Esophagus squamous epithelium (tissue), 5 donors: Measurements from ENCODE around the gene CELSR3. TPM values are rescaled to one million over a fixed set of nuclear protein-coding genes. Genes with fewer than 3 reads are reported as not detected.

ENCODE experiments used
- DNase-seq: peaks from one replicate; lab custom pipeline; 2025; lab: John Stamatoyannopoulos, UW
- H3K27ac ChIP-seq, 4 donors: fragments of 200-600 bp; sonication (generic); one replicate each; pipeline ENCODE4 v1.5.1; 2016 to 2019; ENCODE audit warnings: mild to moderate bottlenecking in 1 of 4
- H3K27me3 ChIP-seq, 4 donors: fragments of 200-600 bp; sonication (generic); 1 replicate in 3 of 4; 2 replicates in 1 of 4; pipeline versions ENCODE4 v1.5.1 to v1.6.0; 2017 to 2021; ENCODE audit warnings: antibody characterized with exemption in 1 of 4
- H3K36me3 ChIP-seq, 3 donors: fragments of 200-600 bp; sonication (generic); one replicate each; pipeline ENCODE4 v1.5.1; 2016 to 2019
- H3K4me1 ChIP-seq, 3 donors: fragments of 200-600 bp; sonication (generic); one replicate each; pipeline ENCODE4 v1.5.1; 2017 to 2019
- H3K4me3 ChIP-seq, 4 donors: fragments of 200-600 bp; sonication (generic); 1 replicate in 3 of 4; 2 replicates in 1 of 4; pipeline ENCODE4 v1.5.1; 2016 to 2019; ENCODE audit warnings: mild to moderate bottlenecking in 2 of 4, moderate library complexity in 1 of 4
- H3K9me3 ChIP-seq, 3 donors: fragments of 200-600 bp; sonication (generic); one replicate each; pipeline ENCODE4 v1.5.1; 2016 to 2019
- CTCF ChIP-seq, 6 experiments: fragments of 450-650 bp in 4 of 6; fragments of 200-600 bp in 2 of 6; sonication (generic) in 2 of 6; IDR thresholded peaks; one replicate each; pipeline ENCODE4 v1.5.1; 2016 to 2019; ENCODE audit warnings: antibody characterized with exemption in 6 of 6, mild to moderate bottlenecking in 4 of 6, moderate library complexity in 4 of 6
- POLR2A ChIP-seq, 4 donors: fragments of 450-650 bp; IDR thresholded peaks; one replicate each; pipeline ENCODE4 v1.6.1; 2017; ENCODE audit warnings: antibody characterized with exemption in 4 of 4, mild to moderate bottlenecking in 4 of 4, moderate library complexity in 3 of 4
- WGBS, 2 donors: methylation state at CpG; one replicate each; pipeline ENCODE4 v1.1.5; 2018; 5-methylcytosine and 5-hydroxymethylcytosine counted together
- intact Hi-C: fragments of 100-400 bp; cut with DNase I; formaldehyde crosslinking; loops from one replicate; pipeline ENCODE4 v1.15.0; 2022
- total RNA-seq, 4 donors: library from RNA; depleted of rRNA; stranded (reverse); fragments of >200 nt; gene quantifications; one replicate each; pipeline ENCODE4 v1.1.0, GENCODE V29; 2016
- donor health status: DM: yes; HTN: yes; CAD: no.

CELSR3 gene
- total RNA-seq, 4 donors from 2014 or later, result 0.31 to 0.76 (median 0.45) TPM

GRCh38 chr3:48639944-48640606, 22.6 kb downstream of the CELSR3 start:
- Histone ChIP-seq H3K9me3 (no peaks in the 10 kb centered on the region), H3K36me3 (no peaks in the 10 kb centered on the region), H3K4me3 (no peak overlapping the region), H3K4me1 (peaks cover 4 to 16% (median 8%) of the 10 kb centered on the region in 3 donors), H3K27ac (no peak overlapping the region), H3K27me3 (no peaks in the 10 kb centered on the region)
- intact Hi-C loops, result no loop called here
- DNase-seq, result no peak
- 67 to 77% methylated on average over 1 to 16 of the region's 38 CpGs for WGBS, 2 donors
- TF ChIP-seq POLR2A (IDR thresholded peaks at IDR 0.05), result no peak
- TF ChIP-seq CTCF (IDR thresholded peaks at IDR 0.05), result no peak

GRCh38 chr3:48637305-48637704, 25.4 kb downstream of the CELSR3 start:
- TF ChIP-seq POLR2A (IDR thresholded peaks at IDR 0.05), result no peak
- no peak for TF ChIP-seq CTCF (IDR thresholded peaks at IDR 0.05)
- H3K27me3 ChIP-seq, result no peaks in the 10 kb centered on the region
- no peak overlapping the region for H3K4me3 ChIP-seq
- WGBS, 2 donors, result 71 to 73% methylated on average over 1 to 3 of the region's 6 CpGs
- H3K4me1 ChIP-seq, result peaks cover 15 to 35% (median 19%) of the 10 kb centered on the region in 3 donors
- intact Hi-C loops, result no loop called here
- peaks cover 0 to 14% (median 0%) of the 10 kb centered on the region in 3 donors for H3K36me3 ChIP-seq
- H3K27ac ChIP-seq, result no peak overlapping the region
- H3K9me3 ChIP-seq, result no peaks in the 10 kb centered on the region
- DNase-seq, result no peak

GRCh38 chr3:48636149-48636655, 26.5 kb downstream of the CELSR3 start:
- Histone ChIP-seq H3K27ac (peak overlapping the region; percentile 56 to 88 (median 86)), H3K9me3 (no peaks in the 10 kb centered on the region), H3K27me3 (no peaks in the 10 kb centered on the region), H3K4me3 (peak overlapping the region; percentile 66 to 96 (median 90)), H3K4me1 (peaks cover 15 to 35% (median 19%) of the 10 kb centered on the region in 3 donors), H3K36me3 (peaks cover 0 to 25% (median 0%) of the 10 kb centered on the region in 3 donors)
- 45 to 48% methylated on average over 6 to 10 of the region's 10 CpGs for WGBS, 2 donors
- no peak for TF ChIP-seq CTCF (IDR thresholded peaks at IDR 0.05)
- no peak for TF ChIP-seq POLR2A (IDR thresholded peaks at IDR 0.05)
- intact Hi-C loops, result no loop called here
- no peak for DNase-seq

- Histone ChIP-seq H3K4me1 (peaks cover 15 to 35% (median 19%) of the 10 kb centered on the region in 3 donors), H3K27ac (peak within 1 kb of the TSS; percentile 56 to 88 (median 86)), H3K9me3 (no peaks in the 10 kb centered on the region), H3K36me3 (peaks cover 0 to 33% (median 0%) of the 10 kb centered on the region in 3 donors), H3K27me3 (no peaks in the 10 kb centered on the region), H3K4me3 (peak within 1 kb of the TSS; percentile 66 to 96 (median 90))
- peak; percentile 78 for DNase-seq
- TF ChIP-seq POLR2A (IDR thresholded peaks at IDR 0.05) (peak in 3 of 4 donors; percentile 16 to 58 (median 25)), CTCF (IDR thresholded peaks at IDR 0.05) (peak in 5 of 6 experiments; percentile 27 to 51 (median 36))
- 0 to 1% methylated on average over 1 to 14 of the region's 68 CpGs for WGBS, 2 donors
- intact Hi-C loops, result no loop called here
These were observed 27.3 kb downstream of the CELSR3 start, which contains the start of gene SLC26A6 for GRCh38 chr3:48635222-48636021. TSS of gene SLC26A6 (minus strand) at chr3:48635461. CDS start at chr3:48635393, 68 bp downstream.
